Dedifferentiated amniotic fluid mesenchymal stem cell (primary cell): ENCODE results near the gene TCAIM.

Source experiments
- DNase-seq: peaks from one replicate; pipeline ENCODE4 v3.0.0-alpha.2; 2016; ENCODE audit errors: extremely low spot score

The TCAIM gene, protein sequence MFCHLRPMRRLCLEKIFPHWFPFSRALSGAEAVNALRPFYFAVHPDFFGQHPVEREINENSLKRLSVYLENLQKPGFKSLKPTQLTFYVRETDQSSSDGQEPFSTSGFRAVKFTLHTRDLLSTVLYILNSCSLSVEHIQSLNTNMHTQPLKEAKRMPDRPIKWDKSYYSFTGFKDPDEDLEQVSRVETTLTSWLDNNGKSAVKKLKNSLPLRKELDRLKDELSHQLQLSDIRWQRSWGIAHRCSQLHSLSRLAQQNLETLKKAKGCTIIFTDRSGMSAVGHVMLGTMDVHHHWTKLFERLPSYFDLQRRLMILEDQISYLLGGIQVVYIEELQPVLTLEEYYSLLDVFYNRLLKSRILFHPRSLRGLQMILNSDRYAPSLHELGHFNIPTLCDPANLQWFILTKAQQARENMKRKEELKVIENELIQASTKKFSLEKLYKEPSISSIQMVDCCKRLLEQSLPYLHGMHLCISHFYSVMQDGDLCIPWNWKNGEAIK

DNA sequence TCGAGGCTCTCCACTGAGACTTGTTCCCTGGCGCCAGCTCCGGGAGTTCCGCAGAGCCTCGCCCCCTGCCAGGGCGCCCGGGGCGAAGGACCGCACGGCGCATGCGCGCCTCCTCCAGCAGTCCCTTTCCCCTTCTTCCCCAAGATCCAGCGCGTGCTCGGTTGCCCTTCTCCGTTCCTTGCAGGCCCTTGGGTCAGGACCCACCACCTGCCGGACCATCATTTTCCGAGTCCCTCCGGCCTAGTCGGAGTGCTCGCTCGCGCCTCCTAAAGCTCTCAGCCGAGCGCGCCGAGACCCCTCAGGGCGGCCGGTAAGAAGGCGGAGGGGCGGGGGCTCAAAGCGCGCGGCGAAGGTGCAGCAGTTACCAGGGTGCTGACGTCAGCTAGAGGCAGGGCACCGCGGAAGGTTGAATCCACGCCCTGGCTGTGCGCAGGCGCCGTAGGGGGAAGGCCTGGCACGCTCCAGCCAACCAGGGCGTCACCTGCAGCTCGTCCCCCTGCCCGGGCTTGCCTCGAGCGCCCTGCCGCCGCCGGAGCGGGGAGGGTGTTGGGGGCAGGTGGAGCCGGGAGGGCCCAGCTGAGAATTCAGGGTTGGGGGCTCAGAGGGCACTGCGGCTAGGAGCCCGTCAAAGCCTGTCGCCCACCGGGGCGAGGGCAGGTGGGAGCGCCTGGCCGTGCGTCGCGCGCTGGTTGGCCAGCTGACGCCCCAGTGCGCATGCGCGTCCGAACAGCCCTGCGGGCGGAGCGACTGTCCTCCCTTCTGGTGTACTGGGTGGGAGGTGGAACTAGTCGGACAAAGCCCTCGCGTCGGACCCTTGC lies at the start of gene TCAIM:
Gene TCAIM, plus strand, starts transcription at position 757 of the 818 bp plus-strand sequence. CDS start 16,017 bp downstream, outside the sequence.
- DNase-seq, result peak; percentile 93

DNA sequence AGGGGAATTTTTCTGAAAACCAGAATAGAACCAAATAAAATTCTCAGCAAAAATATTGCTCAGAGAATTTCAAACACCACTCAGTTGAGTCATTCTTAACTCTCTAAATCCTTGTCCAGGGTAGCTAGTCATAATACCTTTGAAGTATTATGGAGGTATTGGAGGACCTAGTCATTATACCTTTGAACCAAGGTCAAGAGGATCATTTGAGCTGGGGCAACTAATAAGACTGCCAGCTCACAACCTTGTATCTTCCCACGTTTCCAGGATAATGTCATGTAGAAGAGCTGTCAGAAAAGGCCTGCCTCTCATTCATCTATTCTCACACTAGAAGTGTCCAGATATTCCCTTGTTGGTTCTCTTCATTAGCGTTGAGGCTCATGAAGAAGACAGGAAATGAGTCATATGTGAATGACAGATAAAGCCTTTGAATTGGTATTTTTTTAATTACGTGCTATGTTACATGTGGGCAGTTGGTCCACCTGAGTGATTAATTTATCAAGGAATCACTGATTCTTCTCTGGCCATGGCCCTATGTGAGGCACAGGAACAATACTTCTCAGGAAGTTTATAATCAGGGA lies 48.6 kb upstream of the TCAIM start:
- no peak for DNase-seq

DNA sequence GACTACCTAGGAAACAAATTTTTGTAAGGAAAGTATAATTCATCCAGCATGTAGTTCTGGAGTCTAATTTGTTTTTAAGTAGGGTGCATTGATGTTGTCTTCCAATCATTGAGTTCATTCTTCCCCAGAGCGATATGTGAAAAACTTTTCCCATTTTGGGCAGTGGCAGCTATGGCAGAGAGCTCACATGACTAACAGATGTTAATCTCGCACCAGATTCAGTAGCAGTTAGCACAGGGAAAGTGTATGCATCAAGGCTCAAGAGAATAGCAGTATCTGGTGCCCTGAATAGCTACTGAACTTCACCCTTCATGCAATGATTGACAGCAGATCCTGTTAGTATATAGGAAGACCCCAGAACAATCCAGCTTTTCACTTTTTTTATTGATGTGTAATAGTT lies 46.3 kb upstream of the TCAIM start:
- DNase-seq, result no peak

DNA sequence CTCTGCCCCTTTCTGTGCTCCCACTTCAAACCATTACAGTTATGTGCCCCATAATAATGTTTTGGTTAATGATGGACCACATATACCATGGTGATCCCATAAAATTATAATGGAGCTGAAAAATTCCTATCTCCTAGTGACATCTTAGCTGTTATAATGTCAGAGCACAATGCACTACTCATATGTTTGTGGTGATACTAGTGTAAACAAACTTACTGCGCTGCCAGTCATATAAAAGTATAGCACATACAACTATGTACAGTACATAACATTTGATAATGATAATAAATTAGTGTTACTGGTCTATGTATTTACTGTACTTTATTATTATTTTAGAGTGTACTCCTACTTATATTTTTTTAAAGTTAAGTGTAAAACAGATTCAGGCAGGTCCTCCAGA lies 45.6 kb upstream of the TCAIM start:
- DNase-seq, result no peak

DNA sequence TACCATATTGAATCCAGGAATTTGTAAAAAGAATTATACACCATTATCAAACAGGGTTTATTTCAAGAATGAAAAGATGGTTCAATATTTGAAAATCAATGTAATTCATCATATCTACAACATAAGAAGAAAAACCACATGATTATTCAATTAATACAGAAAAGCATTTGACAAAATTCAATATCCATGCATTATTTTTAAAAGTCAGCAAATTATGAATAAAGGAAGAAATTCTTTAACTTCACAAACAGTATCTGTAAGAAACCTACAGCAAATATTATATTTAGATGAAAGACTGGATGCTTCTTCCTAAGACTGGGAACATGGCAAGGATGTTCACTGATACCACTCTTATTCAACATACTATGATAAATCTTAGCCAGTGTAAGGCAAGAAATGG lies 41.3 kb upstream of the TCAIM start:
- DNase-seq, result no peak

DNA sequence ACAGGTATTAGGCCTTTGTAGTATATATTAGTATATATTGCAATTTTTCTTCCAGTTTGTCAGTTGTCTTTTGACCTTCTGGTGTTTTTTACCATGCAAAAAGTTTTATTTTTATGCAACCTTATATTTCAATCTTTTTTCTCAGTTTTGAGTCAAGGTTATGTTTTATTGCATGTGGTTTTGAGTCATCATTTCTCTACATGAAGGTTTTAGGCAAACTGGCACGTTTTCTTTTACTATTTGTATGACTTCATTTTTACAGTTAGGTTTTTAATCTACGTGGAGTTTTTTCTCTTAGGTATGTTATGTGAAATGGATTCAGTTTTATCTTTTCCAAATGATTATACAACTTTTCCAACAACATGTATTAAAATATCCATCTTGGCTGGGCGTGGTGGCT lies 36.8 kb upstream of the TCAIM start:
- DNase-seq, result no peak

DNA sequence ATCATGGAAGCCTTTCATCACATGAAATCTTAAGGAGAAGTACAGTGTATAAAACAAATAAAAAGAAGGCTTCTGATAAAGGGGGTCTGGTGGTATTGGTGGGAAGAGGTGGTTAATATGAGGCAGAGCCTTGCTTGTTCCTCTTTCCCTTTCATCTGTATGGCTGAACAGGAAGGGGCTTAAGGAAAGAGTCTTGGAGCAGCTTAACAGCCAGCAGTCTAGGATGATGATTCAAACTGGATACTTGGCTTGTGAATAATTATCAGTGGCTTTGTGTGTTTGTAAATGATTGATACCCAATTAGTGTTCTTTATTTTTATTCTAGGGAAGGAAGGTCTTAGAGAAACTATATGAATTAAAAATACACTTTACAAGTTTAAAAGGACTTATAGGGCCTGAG lies 29.1 kb upstream of the TCAIM start:
- DNase-seq, result no peak

DNA sequence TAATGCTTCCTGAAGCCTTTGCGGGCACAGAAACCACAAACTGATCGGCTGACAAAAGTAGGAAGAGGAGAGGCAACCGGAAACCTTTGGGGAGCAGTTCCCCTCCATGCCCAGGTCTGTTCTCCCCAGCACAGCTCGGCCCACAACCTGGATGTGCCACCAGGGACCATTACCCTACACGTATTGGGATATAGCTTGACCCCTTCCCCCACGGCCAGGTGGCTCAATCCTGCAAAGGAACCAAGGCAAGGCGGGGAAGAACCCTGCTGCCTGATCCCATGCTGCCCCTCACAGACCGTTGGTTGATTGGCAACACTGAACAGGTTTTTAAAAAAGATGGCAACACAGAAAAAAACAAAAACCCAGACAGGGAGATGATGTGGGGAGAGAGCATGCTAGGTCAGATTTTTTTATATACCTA lies 19.7 kb upstream of the TCAIM start:
- DNase-seq, result no peak

DNA sequence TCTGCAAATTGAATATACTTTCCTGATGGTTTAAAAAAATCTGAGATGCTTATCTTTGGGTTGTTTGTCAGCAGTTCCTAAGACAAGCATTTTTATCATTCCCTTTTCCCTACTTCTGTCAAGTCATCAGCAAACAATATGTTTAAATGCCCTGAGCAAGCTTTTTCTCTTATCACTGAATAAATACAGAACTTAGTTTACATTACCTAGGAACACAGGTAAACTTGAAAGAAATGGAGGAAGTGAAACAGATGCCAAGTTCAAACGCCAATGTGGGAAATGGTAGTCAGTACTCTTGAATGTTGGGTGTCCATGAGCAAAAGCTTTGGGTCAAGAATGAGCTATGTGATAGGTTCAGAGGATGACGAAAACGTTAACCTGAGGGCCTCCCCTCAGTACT lies 17.2 kb upstream of the TCAIM start:
- no peak for DNase-seq

DNA sequence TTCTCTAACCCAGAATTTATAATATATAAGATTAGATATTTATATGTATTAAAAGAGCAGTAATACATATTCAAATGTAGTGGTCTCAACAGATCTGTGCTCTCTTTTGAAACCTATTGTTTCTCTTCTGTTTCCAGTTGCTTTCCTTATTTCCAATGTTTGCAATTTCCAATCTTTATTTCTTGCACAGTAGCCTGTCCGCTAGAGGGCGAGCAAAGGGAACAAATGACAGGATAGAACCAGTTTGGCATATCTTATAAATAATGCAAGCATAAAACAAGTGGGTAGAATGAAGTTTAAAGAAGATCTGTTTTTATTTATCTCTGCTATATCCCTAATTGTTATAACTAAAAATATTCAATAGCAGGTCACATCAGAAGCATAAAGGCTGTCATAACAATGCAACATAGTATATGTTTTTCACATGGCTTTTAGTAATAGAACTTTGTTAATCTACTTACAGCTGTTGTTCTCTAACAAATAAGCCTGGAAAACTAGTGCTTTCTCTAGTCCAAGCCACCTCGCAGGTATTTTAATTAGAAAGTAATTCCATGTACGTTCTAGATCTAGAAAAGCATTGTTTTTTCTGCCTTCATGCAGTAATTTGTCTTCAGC lies 15.1 kb upstream of the TCAIM start:
- peak; percentile 83 for DNase-seq

DNA sequence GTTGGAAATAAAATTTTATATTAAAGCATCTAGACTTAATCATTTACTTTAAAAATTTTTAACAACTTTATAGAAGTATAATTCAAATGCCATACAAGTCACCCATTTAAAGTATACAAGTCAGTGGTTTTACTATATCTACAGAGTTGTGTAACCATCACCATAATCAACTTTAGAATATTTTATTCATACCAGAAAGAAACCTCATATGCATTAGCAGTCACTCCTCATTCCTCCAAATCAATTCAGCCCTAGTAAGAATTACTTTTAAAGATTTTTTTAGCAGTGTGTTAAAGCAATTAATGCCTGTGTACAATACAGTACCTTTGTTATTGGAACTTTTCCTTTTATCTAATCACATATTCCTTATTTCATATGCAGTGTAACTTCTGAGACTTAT lies 14.0 kb upstream of the TCAIM start:
- no peak for DNase-seq

DNA sequence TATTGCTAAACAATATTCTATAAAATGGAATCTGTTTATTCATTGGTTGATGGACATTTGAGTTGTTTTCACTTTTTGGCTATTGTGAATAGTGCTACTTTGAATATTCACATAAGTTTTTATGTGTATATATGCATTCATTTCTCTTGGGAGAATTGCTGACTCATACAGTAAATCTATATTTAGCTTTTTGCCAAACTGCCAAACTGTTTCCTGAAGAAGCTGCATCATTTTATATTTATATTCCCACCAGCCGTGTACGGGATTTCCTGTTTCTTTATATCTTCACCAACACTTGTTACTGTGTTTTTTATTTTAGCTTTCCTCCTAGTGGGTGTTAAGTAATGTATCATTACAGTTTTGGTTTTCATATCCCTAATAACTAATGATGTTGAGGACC lies 12.5 kb upstream of the TCAIM start:
- DNase-seq, result no peak

DNA sequence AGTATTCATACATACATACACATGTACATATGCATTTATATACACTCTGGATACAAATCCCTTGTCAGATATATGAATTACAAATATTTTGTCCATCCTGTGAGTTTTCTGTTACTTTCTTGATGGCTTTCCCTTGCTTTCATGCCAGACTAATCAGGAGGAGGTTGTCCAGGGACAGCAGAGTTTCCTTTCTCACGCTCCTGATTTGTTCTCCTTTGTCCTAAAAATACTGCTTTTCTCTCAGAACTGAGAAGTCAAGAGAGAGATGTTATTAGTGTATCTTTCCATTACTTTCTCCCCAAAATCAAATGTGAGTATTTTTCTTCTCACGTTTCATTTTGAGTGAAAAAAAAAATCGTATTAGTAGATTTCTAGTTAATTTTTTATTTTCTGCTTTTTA lies 12.1 kb upstream of the TCAIM start:
- DNase-seq, result no peak

DNA sequence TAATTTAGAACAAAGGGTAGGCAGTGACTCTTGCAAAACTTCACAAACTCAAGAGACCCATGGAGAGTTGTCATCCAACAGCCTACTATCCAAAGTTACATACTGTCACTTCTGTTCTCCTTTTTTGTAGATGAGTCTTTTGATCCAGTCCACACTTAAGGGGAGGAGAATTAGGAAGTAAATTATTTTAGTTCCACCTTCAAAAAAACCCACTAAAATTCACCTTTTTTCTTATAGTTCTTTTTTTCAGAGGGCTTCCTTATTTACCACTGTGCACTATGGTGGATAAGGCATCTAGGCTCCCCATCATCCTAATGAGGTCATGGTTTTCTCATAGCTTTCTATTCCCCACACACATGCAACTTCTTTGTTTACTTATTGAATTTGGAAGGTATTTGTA lies 8.6 kb upstream of the TCAIM start:
- no peak for DNase-seq

DNA sequence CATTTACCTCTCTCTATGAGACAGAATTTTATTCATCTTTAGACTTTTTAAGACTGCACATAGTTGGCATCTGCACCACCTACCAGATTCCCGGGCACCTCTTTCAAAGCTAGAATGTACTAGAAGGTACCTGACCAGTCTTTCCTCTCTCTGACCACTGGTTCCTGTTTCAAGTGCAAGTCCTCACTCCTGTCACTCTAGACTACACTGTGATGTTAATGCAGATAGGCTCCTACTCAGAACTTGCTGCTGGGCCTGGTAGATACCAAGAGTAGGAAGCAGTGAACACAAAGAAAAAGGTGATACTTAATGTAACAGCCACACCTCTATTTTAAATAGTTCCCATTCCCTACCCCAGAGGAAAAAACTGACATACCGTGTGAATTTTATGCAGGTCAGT lies 8.1 kb upstream of the TCAIM start:
- DNase-seq, result no peak

DNA sequence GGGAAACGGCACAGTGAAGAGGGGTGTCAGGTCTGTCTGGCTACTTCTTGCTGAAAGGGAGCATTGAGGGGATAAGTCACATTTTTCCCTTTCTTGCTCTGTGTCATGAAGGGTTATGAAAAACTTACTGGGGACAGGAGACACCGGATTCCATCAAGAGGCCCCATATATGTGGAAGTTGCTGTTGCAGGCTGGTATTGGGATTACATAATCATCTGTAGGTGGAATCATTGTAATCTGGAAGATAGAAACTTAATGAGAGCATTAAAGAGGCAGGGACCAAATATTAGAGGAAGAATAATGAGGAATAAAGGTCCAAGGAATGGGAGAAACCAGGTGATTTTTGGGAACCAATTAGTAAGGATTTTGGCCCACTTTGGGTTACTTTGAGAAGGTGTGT lies 4.2 kb upstream of the TCAIM start:
- DNase-seq, result no peak

DNA sequence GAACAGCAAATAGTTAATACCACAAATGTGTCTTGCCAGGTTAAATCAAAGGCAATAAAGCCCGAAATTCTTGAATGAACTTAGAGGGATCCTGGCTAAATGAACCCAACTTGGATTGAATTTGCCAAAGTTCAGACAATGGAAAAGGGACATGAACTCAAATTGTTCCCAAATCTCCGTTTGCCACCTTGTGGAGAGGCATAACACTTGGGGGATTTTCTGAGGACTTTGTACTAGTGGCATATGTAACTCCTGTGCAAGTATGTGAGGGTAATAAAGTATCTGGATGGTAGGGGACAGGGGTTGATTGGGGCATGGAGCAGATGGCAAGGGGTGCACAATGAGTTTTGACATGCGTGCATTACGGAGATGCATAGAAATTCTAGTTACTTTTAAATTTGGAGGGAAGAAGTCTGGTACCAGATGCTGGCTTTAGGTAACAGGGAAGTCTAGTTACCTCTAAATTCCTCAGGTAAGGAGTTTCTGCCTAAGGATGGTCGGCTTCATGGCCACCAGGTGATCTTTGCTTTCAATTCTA lies 1.2 kb upstream of the TCAIM start:
- no peak for DNase-seq

DNA sequence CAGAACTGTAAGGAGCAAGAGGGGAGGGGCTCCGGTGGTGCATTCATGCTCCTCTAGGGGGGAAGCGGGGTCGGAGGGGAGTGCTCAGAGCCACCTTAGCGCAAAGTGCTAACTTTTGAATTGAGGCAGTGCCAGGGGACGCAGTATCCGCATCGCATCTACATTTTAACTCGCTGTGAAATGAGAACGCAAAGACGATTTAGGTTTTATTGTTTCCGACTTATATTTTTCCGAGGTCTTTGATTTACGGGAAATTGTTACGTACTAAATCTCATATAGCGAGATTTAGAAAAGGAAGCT lies 212 bp downstream of the TCAIM start:
- no peak for DNase-seq

DNA sequence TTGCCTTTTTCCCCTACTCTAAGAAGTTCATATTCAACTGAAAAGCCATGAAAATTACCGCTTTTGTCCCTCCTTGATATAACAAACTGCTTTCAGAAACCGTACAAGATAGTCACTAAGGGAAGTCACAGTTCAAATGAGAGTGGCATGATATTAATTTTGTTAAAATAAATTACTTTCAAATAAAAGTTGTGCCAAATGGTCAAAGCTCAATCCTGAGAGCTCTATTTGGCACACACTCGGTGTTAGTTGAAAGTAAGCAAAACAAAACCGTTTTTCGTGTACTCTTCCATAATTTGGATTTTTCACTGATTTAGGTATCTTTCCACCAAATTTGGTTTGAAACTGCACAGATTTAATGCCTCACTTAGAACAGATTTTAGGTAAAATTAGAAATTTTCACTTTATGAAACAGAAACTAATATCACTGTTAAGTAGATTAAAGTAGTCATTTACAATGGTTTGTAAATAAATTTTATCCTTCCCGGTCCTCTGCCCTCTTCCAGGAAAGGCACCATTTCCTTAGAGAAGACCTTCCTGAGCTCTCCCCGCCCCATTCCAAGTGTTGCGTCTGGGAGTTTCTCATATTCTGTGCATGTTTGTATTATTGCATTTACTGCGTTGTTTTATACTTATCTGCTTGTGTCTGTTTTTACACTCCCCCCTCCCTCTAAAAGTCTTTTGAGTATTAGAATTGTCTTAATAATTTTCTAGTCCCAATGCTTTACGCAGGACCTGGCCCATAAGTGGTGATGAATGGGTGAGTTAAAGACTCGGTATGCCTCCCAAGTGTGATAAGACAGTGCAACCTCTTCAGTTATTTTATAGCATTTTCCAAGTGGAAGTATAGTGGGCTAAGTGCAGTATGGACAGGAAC lies 853 bp downstream of the TCAIM start:
- DNase-seq, result no peak

DNA sequence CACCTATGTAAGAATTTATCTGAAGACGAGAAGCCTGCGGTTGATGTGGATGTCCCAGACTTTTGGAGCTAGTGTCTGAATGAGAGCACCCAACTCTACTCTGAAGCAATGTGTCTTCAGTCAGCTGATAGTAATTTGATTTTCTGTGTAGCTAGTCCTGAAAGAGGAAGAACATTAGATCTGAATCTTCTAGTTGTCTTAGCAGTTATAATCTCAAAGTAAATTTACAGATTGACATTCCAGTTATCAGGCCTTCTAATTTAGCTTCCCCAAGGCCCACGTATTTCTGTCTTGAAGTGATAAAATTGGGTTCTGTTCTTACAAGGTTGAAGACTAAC lies 1.5 kb downstream of the TCAIM start:
- no peak for DNase-seq

DNA sequence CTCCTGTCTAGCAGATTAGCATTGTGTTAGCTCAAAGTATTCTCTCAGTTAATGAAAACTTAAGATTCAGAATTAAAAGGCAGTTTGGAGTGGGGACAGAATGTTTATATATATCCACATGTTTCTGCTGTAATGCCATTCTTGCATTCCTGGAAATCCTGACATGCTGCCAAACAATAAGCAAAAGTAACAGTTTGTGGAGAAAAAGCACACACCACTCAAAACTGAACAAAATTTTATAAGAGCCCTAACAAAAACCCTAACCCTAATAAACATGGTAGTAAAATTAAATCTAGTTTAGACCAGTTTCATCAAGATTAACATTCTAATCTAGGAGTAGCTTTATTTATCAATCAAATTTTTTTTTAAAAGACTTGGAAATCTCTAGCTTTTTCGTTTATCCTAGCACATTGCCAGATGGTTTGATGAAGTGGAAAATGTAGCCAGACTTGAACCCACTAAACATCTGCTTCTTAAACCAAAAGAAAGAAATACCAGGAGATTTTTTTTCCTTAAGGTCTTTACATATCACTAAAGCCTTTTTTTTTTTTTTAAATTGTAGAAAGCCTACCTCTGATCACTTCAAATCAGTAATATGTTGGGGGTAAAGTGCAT lies 3.7 kb downstream of the TCAIM start:
- DNase-seq, result peak; percentile 87
